HG03045 (cell line): Measurements from ENCODE around the gene LGMN.
"Not testable (repeated sequence)": the region's sequence is repeated elsewhere in the genome, so short reads cannot be mapped to it uniquely, and the experiment has no call there.

ENCODE experiments used
- ATAC-seq: cut with Tn5 transposase; IDR thresholded peaks from one replicate; pipeline ENCODE4 v1.9.1; 2021; ENCODE audit warnings: mild to moderate bottlenecking, moderate library complexity; ENCODE audit not compliant: unreplicated experiment

LGMN gene

GRCh38 chr14:92748259-92749016 lies at the start of gene LGMN:
Gene LGMN (minus strand): TSS chr14:92748627. CDS start chr14:92732786, 15,841 bp downstream.
- peak; percentile 84 for ATAC-seq

GRCh38 chr14:92794961-92795360 lies 46.5 kb upstream of the LGMN start:
- ATAC-seq: no peak

DNA sequence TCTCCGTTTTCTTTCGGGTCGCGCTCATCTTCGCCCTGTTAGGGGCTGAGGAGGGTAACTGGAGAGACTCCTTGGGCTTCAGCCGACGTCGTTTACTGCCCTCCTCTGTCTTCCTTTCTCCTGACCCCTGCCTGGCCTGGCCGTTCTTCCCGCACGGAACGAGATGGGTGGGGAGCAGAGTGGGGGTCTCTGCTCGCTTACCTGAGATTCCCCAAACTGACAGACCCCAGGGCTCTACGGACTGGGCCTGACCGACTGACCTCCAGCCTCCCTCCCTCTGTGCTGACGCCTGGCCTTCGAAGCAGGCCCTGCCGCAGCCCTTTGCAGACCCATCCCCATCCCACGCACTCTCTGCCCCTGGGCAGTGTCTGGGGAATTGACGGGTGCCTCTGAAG lies 46.1 kb upstream of the LGMN start:
- ATAC-seq: no peak

DNA sequence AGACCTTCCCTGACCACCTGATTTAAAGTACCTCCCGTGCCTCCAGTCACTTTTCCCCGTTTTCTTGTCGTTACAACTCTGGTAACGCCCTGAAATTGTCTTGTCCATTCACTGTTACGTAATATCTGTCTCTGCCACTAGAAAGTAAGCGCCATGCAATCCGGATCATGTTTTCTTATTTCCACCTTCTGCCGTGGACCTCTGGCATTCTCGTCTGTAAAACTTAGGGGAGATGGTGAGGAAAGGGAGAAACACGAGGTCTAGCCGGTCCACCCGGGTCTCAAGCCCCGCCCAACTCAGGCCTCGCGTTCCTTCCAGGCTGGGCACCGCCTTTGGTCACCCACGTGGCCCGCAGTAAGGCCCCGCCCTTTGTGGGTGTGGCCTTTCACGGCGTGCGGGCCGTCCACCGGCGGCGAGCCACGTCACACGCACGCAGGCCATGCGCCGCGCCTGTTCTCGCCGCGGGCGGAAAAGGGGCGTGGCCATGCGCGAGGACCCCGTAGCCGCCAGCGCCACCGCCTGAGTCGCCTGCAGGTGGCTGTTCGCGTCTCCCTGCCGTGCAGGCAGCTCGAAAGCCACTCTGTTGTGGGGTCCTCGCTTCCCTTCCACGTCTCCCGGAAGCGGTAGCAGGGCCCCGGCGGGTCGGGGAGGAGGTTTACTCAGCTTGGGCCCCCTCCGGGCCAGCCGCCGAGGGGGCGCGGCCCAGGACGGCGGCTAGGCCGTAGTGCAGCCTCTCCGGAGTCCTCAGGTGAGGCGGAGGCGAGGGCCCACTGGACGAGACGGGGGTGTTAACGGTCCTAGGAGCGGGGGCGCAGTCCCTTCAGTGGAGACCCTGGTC lies 45.5 kb upstream of the LGMN start, which contains the start of gene GOLGA5:
TSS of gene GOLGA5 (plus strand) at position 597 of the 838 bp plus-strand sequence. CDS start 3,133 bp downstream, outside the sequence.
- ATAC-seq: peak; percentile 97

DNA sequence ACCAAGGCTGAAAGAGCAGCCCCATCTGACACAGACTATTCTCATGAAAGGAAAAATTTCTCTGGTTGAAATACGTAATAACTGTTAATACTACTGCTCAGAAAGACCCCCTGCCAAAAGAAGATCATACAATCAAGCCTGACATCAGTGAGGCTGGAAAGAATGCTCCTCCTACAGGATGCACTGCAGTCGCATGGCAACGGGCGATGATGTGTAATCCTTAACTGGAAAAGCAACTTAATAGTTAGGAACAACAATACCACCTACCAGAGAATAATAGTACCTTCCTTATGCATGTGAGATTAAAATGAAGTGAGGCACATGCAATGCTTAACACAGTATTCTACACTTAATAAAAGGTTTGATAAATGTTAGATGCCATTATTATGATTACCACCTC lies 44.5 kb upstream of the LGMN start:
- no peak for ATAC-seq

DNA sequence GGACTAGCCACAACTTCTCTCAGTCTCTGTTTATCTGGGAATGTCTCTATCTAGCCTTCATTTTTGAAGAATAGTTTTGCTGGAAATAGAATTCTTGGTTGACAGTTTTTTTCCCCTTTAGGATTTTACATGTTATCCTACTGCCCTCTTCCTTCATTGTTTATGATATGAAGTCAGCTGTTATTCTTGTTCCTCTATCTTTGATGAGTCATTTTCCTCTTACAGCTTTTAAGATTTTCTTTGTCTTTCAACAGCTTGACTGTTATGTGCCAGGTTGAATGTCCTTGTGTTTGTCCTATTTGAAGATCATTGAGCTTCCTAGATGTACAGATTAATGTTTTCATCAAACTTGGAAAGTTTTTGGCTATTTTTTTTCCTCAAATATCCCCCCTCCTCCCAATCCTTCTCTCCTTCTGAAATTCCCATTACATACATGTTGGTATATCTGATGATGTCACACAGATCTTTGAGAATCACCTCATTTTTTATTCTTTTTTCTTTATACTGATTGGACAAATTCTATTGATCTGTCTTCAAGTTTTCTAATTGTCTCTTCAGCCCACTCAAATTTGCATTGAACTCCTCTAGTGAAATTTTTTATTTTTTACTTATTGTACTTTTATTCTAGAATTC lies 41.1 kb upstream of the LGMN start:
- ATAC-seq: no peak

GRCh38 chr14:92787554-92787953 lies 39.1 kb upstream of the LGMN start:
- no peak for ATAC-seq

GRCh38 chr14:92786427-92786756 lies 38.0 kb upstream of the LGMN start:
- ATAC-seq: no peak

DNA sequence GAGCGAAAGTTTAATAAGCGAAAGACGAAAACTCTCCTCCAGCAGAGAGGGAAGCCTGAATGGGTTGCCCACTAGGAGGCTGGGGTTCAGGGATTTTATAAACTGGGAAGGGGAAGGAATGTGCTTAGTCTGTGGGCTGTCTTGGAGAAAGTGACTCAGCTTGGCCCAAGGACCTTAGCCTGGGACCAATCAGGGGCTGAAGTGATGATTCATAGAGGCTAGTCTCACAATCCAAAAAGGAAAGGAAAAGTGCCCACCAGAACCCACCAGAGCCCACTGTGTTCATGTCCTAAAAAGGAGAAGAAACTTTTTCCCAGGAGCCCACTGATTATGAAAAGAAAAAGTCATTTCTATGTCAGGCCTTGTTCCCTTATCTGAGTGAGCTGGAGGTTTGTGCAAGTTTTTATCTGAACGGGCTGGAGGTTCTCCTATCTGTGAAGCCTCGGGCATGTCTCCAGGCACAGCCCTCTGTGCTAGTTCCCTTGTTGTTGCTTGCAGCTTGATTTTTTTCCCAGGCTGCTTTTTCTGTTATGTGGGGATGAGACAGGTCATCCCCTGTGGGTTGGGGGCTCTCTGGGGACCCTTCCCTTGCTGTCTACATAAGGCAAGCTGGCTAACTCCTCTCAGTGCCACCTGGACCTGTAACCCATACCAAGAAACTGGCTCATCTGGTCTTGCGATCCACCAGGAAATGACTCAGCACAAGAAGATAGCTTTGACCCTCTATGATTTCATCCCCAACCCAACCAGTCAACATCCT lies 37.4 kb upstream of the LGMN start:
- no peak for ATAC-seq

- ATAC-seq: no peak
Measured at GRCh38 chr14:92783813-92784431, 35.5 kb upstream of the LGMN start.

GRCh38 chr14:92781350-92781749 lies 32.9 kb upstream of the LGMN start:
- ATAC-seq: no peak

DNA sequence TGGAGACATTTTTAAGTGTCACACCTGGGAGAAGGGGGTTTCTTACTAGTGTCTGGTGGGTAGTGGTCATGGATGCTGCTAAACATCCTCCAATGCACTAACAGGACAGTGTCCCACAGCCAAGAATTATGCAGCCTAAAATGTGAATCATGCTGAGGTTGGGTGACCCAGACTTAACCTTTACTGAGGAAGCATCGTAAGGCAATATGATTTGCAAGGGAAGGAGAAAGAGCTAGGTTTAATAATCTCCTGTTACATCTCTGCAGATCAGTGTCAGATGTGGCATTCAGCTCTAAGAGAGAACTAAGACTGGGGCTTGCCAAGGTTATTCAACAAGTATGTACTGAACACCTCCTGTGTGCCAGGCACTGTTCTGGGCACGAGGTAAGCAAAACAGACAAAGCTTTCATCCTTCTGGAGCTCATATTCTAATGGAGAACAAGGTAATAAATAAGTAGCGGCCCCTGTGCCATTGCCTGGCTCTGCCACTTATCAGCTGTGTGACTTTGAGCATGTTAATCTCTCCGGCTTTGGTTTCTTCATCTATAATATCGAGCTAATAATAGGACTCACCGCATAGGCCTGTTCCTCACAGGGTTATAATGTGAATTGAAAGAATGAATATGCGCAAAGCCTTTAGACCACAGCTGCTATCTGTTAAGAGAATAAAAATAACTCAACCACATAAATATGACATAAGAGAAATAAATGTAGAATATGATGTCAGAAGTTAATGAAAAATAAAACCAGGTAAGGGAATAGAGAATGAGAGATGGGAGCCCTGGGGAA lies 32.2 kb upstream of the LGMN start:
- ATAC-seq: no peak

- not testable (repeated sequence) for ATAC-seq
Measured at GRCh38 chr14:92778868-92779565, 30.6 kb upstream of the LGMN start.

DNA sequence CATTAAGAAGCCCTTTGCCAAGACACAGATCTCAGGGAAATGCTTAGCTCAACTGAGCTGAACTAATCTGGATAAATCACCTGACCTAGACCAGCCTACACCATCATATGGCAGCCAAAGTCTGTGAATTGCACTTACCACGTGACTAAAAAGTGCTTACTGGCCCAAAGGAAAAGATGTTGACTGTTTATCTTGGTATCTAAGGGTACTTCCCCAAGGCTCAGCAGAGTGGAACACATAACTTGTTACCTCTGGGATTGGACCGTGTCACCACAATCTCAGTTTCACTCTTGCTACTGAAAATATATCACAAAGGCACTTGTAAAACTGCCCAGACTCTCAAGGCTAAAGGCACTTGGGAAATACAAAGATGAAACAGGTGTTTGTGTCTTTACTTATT lies 26.9 kb upstream of the LGMN start:
- ATAC-seq: peak; percentile 93

- no peak for ATAC-seq
Measured at GRCh38 chr14:92774572-92774971, 26.1 kb upstream of the LGMN start.

DNA sequence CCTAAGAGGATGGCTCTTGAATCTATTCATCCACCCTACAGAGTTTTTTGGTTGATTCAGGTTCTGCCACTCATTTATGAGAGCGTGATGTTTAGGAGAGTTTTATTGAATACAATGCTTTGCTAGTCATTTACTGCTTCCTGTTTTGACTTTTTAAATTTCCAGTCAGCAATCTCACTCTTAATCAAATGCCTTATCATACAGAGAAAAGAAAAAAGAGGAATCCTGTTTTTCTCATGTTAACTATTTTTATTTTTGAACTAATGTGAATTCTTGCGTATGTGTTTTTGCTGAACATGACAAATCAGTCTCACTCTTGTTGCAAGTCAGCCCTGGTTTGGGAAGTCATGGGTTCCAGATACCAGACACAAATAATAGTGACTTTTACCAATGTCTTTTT lies 22.1 kb upstream of the LGMN start:
- no peak for ATAC-seq

GRCh38 chr14:92768795-92769194 lies 20.4 kb upstream of the LGMN start:
- ATAC-seq: peak; percentile 10

DNA sequence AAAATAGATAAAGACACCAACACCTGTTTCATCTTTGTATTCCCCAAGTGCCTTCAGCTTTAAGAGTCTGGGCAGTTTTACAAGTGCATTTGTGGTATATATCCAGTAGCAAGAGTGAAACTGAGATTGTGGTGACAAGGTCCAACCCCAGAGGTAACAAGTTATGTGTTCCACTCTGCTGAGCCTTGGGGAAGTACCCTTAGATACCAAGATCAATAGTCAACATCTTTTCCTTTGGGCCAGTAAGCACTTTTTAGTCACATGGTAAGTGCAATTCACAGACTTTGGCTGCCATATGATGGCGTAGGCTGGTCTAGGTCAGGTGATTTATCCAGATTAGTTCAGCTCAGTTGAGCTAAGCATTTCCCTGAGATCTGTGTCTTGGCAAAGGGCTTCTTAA lies 19.8 kb upstream of the LGMN start:
- peak; percentile 84 for ATAC-seq
